ENCODE measurements around the gene MC1R. TPM values are rescaled to one million over a fixed set of nuclear protein-coding genes. Genes with fewer than 3 reads are reported as not detected.

The MC1R gene
- total RNA-seq, 1 donor from 2014 or later, result 6.9 TPM

DNA sequence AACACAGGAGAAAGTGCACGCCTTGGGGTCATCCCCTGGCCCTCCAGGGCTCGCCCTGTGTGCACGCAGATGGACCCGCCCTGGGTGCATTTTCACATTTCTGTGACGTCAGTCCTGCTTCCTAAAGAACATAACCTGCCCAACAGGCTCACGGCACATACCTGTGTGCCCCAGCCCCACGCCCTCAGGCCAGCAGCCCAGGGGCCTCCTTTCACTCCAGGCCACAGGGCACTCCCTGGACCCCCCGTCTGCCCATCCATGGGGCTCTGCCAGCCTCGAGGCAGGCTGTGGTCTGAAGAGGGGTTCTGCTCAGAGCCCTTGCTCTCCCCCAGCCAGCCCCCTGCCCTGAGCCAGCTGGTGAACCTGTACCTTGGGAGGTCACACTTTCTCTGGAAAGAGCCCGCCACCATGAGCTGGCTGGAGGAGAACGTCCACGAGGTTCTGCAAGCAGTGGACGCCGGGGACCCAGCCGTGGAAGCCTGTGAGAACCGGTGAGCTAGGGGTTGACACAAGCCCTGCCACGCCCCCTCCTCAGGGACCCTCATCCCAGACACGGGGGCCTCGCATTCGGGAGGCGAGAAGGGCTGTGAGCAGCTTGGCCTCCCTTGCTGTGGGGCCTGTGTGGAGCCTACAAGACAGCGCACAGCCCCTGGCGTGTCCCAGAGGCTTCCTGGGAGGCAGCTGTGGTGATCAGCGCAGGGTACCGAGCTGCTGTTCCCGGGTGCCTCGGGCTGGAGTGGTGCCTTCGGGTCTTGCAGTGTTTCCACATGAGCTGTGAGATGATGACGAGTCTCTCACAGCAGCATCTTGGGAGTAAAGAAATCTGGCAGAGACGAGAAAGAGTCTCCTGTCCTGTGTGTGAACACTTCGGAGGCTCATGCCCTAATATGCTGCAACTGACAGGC is 13.8 kb upstream of the MC1R start:
- no peak for DNase-seq (ENCODE audit: extremely low spot score, unreplicated experiment)
- H3K4me1 Mint-ChIP-seq (ENCODE audit: unreplicated experiment), result no peaks in the 10 kb centered on the region
- H3K27me3 Mint-ChIP-seq (ENCODE audit: unreplicated experiment), result no peaks in the 10 kb centered on the region
- H3K9me3 Mint-ChIP-seq (ENCODE audit: unreplicated experiment), result no peaks in the 10 kb centered on the region
- H3K36me3 Mint-ChIP-seq (ENCODE audit: unreplicated experiment), result peaks cover 38% of the 10 kb centered on the region
- no peak overlapping the region for H3K4me3 Mint-ChIP-seq (ENCODE audit: unreplicated experiment)
- TF ChIP-seq, protein P1, sequence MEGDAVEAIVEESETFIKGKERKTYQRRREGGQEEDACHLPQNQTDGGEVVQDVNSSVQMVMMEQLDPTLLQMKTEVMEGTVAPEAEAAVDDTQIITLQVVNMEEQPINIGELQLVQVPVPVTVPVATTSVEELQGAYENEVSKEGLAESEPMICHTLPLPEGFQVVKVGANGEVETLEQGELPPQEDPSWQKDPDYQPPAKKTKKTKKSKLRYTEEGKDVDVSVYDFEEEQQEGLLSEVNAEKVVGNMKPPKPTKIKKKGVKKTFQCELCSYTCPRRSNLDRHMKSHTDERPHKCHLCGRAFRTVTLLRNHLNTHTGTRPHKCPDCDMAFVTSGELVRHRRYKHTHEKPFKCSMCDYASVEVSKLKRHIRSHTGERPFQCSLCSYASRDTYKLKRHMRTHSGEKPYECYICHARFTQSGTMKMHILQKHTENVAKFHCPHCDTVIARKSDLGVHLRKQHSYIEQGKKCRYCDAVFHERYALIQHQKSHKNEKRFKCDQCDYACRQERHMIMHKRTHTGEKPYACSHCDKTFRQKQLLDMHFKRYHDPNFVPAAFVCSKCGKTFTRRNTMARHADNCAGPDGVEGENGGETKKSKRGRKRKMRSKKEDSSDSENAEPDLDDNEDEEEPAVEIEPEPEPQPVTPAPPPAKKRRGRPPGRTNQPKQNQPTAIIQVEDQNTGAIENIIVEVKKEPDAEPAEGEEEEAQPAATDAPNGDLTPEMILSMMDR (IDR thresholded peaks at IDR 0.05), result no peak
- peak overlapping the region; percentile 23 for H3K27ac Mint-ChIP-seq (ENCODE audit: unreplicated experiment)

DNA sequence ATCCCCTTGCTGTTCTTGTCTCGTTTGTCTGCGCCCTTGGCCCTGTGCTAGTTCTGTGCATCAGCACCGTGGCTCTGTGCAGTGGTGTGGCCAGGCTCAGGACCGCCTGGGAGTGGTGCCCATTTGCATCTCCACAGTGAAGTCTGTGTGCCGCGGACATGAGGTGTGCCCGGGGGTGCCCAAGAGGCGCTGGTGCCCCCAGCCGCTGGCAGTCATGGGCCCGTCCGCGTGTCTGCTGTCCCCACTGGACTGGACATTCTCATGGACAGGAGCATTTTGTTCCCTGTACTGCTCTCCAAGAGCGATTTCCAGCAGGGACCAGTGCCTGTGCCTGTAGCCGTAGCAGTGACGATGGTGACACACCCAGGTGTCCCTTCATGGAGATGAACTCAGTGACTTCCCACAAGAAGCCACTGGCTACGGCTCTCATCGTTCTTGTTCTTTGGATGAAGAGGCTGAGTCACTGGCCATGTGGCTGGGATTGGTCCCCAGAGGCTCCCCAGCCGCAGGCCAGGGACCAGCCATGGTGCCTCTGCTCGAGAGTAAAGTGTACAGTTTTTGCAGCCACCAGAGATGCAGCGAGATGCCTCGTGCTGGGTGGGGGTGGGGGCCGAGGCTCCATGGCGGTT is 13.0 kb upstream of the MC1R start:
- Mint-ChIP-seq H3K36me3 (ENCODE audit: unreplicated experiment) (peaks cover 30% of the 10 kb centered on the region), H3K4me1 (ENCODE audit: unreplicated experiment) (peaks cover 3% of the 10 kb centered on the region), H3K27me3 (ENCODE audit: unreplicated experiment) (no peaks in the 10 kb centered on the region), H3K4me3 (ENCODE audit: unreplicated experiment) (no peak overlapping the region), H3K9me3 (ENCODE audit: unreplicated experiment) (no peaks in the 10 kb centered on the region), H3K27ac (ENCODE audit: unreplicated experiment) (no peak overlapping the region)
- TF ChIP-seq, protein P1 (IDR thresholded peaks at IDR 0.05), result no peak
- no peak for DNase-seq (ENCODE audit: extremely low spot score, unreplicated experiment)

DNA sequence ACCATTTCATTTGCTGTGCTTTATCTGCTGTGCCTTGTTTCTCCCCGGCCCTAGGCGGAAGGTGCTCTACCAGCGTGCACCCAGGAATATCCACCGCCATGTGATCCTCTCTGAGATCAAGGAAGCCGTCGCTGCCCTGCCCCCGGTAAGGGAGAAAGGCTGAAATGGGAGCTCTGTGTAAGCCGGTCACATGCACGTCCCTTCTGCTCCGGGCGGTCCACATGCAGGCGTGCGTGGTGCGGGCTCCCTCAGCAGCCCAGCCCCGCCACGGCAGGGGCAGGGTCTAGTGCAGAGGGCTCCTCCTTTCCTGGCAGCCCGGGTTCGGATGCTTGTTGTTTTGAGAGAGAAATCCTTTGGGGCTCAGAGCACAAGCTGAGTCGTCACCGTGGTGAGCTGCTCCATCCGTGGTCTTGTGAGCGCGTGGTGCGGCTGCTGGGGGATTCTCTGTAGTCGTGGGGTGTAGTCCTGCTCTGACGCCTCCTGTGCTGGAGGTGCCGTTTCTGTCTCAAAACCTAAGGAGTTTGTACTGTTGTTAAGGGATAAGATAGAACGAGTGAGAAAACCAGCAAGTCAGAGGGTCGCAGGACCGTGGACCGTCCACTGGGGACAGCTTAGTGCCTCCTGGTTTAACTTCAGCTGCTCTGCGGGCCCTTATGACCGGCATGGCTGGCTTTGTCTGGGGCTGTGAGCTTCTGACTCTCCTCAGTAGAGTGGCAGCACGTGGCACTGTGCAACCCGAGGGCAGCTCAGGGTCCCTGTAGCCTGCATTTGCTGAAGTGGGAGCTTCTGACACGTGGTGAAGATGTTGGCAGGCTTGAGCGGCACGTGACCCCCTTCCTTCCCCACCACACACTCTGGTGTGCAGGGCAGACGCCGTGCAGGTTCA is 12.3 kb upstream of the MC1R start:
- Mint-ChIP-seq H3K4me3 (ENCODE audit: unreplicated experiment) (no peak overlapping the region), H3K27me3 (ENCODE audit: unreplicated experiment) (no peaks in the 10 kb centered on the region)
- TF ChIP-seq, protein P1 (IDR thresholded peaks at IDR 0.05), result no peak

DNA sequence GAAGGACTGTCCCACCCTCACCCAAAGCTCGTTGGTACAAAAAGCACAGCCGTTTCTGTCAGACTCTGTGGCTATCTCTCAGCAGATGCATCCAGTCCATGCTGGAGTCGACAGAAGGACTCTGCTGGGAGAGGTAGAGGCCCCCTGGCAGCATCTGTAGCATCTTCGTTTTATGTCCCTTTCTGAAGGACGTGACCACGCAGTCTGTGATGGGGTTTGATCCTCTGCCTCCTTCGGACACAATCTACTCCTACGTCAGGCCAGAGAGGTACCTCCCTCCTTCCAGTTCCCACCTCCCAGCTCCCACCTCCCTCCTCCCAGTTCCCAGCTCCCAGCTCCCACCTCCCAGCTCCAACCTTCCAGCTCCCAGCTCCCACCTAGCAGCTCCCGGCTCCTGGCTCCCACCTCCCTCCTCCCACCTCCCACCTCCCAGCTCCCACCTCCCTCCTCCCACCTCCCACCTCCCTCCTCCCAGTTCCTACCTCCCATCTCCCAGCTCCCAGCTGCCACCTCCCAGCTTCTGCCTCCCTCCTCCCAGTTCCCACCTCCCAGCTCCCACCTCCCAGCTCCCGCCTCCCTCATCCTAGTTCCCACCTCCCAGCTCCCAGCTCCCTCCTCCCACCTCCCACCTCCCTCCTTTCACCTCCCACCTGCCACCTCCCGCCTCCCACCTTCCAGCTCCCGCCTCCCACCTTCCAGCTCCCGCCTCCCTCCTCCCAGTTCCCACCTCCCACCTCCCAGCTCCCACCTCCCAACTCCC is 11.4 kb upstream of the MC1R start:
- no peak overlapping the region for H3K27ac Mint-ChIP-seq (ENCODE audit: unreplicated experiment)
- no peak for DNase-seq (ENCODE audit: extremely low spot score, unreplicated experiment)
- TF ChIP-seq, protein P1 (IDR thresholded peaks at IDR 0.05), result no peak
- no peaks in the 10 kb centered on the region for H3K9me3 Mint-ChIP-seq (ENCODE audit: unreplicated experiment)
- H3K27me3 Mint-ChIP-seq (ENCODE audit: unreplicated experiment), result no peaks in the 10 kb centered on the region
- peaks cover 32% of the 10 kb centered on the region for H3K36me3 Mint-ChIP-seq (ENCODE audit: unreplicated experiment)
- H3K4me3 Mint-ChIP-seq (ENCODE audit: unreplicated experiment), result no peak overlapping the region
- peaks cover 3% of the 10 kb centered on the region for H3K4me1 Mint-ChIP-seq (ENCODE audit: unreplicated experiment)

More for the DNA sequence above, 12.3 kb upstream of the MC1R start:
- peaks cover 31% of the 10 kb centered on the region for H3K36me3 Mint-ChIP-seq (ENCODE audit: unreplicated experiment)
- no peaks in the 10 kb centered on the region for H3K9me3 Mint-ChIP-seq (ENCODE audit: unreplicated experiment)
- DNase-seq (ENCODE audit: extremely low spot score, unreplicated experiment), result no peak
- no peak overlapping the region for H3K27ac Mint-ChIP-seq (ENCODE audit: unreplicated experiment)
- peaks cover 3% of the 10 kb centered on the region for H3K4me1 Mint-ChIP-seq (ENCODE audit: unreplicated experiment)
